ENCODE measurements around the gene AMZ1.
A peak's percentile ranks its signal among the peaks of the same experiment; 100 is the strongest.
"Not testable (repeated sequence)": the region's sequence is repeated elsewhere in the genome, so short reads cannot be mapped to it uniquely, and the experiment has no call there.

Gene AMZ1

GRCh38 chr7:2692543-2692942, 4.5 kb downstream of the AMZ1 start:
- no peak for DNase-seq

DNA sequence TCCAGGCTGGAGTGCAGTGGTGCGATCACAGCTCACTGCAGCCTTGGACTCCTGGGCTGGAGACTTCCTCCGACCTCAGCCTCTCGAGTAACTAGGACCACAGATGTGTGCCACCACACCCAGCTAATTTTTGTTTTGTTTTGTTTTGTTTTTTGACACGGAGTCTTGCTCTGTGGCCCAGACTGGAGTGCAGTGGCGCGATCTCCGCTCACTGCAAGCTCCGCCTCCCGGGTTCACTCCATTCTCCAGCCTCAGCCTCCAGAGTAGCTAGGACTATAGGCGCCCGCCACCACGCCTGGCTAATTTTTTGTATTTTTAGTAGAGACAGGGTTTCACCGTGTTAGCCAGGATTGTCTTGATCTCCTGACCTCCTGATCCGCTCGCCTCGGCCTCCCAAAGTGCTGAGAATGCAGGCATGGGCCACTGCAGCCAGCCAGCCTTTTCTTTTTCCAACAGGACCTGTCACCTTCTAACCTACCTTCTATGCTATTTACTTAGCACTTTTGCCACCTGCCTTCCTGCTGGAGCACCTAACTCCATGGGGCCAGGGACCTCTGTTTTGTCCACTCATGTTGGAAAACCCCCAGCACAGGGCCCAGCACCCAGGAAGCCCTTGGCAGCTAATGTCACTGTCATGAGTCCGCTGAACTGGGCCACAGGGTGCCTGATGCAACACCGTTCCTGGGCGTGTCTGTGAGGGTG, 5.6 kb downstream of the AMZ1 start:
- DNase-seq: not testable (repeated sequence)

DNA sequence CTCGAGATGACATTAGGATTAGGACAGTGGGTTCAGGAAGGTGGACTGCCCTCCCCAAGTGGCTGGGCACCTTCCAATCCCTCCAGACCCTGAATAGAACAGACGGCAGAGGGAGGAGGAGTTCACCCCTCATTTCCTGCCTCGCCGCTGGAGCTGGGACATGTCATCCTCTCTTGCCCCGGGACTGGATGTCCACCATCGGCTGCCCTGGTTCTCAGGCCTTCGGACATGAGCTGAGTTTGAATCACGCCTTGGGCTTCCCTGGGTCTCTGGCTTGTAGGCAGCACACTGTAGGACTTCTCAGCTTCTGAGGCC, 6.1 kb downstream of the AMZ1 start:
- DNase-seq: not testable (repeated sequence)

- peak in 2 of 4 experiments; percentile 44 to 45 for DNase-seq
These were observed 10.7 kb downstream of the AMZ1 start for GRCh38 chr7:2698581-2699288.

GRCh38 chr7:2699289-2699620, 11.3 kb downstream of the AMZ1 start:
- DNase-seq: no peak

DNA sequence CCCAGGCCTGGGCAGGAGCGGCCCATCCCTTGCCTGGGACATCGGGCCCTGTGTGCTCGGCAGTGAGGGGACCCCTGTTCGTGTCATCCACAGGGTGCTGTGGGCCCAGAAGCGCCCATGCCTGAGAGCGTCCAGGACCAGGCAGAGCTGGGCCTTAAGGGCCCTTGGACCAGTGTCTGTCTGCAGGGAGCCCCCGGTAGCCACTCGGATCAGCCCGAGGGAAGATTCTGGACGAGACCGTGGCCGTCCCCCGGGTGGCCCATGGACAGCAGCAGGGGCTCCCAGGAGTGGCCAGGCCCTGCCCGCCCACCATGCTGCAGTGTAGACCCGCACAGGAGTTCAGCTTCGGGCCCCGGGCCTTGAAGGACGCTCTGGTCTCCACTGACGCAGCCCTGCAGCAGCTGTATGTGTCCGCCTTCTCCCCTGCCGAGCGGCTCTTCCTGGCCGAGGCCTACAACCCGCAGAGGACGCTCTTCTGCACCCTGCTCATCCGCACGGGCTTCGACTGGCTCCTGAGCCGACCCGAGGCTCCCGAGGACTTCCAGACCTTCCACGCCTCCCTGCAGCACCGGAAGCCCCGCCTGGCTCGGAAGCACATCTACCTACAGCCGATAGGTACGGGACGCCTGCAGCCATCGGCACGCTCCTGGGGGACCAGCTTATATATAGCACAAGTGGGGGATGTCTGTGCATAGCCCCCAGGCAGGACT, 12.3 kb downstream of the AMZ1 start:
- DNase-seq: no peak

DNA sequence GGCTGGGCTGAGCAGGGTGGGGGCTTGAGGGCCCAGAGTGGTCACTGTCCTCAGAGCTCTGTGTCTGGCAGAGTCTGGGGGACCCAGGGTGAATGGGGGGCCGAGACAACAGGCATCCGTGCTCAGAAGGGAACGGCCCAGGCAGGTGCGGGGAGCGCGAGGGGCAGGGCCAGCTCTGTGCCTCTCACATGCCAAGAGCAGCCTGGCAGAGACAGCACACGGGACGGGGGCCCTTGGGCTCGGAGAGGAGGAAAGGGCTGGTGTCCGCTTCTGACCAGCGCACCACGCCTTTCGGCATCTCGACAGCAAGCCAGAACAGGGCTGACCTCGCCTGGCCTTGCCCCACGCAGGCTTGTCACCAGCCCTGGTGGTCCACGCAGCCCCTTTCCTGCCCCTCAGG, 13.4 kb downstream of the AMZ1 start:
- DNase-seq: no peak

DNA sequence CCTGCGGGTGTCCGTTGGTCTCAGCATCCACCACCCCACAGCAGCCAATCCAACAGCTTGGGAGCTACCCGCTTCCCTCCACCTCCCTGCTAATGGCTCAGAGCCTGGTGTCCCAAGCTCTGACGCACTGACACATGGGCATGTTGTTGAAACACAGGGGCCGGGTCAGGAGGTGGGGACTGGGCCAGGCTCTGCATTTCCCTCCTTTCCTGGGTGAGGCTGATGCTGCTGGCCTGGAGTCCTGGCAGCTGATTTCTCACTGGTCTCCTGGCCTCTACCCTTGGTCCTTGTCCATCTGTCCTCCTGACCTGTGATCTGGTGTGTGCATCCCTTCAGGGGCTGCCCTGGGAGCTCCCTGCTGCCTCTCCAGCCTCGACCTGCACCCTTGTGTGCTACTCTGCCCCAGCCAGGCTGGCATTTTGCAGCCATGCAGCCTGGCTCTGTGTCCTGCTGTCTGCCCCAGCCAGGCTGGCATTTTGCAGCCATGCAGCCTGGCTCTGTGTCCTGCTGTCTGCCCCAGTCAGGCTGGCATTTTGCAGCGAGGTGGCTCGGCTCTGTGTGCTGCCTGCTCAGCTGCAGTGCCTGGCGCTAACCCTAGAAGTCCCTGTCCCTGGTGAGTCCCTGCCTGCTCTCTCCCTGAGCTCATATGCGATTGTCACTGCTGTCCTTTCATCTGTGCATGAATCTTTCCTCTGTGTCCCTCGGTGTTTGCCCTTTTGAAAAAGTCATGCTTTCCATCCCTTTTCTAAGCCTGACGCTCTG, 14.0 kb downstream of the AMZ1 start:
- DNase-seq: no peak

- no peak for DNase-seq
These were observed 14.6 kb downstream of the AMZ1 start for GRCh38 chr7:2702594-2702957.

DNA sequence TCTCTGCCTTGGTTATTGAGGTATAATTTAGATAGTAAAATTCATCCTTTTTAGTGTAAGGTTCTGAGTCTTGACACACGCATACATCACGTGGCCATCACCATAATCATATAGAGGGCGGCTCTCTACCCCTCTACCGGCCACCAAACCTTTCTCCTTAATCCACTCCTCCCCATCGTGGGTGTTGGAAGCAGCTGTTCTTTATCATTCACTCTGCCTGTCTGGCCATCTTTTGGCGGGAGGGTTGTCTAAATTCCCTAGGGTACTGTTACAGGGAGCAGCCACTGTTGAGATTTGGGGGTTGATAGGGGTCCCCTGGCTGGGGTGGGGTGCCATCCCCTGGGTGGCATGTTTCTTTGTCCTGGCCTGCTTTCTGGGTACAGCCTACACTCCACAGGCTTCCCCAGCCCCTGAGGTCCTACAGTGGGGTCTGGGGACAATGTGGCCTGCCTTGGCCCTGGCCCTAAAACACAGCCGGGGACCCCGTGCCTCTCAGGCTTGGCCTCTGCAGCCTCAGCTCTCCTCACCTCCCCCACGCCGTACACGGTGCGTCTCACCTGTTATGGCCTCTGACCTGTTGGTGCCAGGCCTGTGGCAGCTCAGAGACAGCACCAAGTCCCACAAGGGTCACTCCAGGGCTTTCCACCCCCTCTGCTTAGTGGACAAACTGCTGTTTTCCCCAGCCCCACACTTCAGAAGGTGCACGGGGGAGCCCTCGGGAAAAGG, 17.5 kb downstream of the AMZ1 start:
- DNase-seq: no peak

- DNase-seq: no peak
These were observed 18.7 kb downstream of the AMZ1 start for GRCh38 chr7:2706685-2707126.

GRCh38 chr7:2707481-2707880, 19.5 kb downstream of the AMZ1 start:
- no peak for DNase-seq

- DNase-seq: no peak
These were observed 20.0 kb downstream of the AMZ1 start for GRCh38 chr7:2708041-2708440.

- no peak for DNase-seq
These were observed 20.7 kb downstream of the AMZ1 start for GRCh38 chr7:2708547-2709310.

GRCh38 chr7:2709553-2710285, 21.7 kb downstream of the AMZ1 start:
- DNase-seq: peak; percentile 62 to 70 (median 66)

GRCh38 chr7:2710286-2710655, 22.3 kb downstream of the AMZ1 start:
- peak in 3 of 4 experiments; percentile 45 to 51 (median 48) for DNase-seq

- no peak for DNase-seq
These were observed 23.0 kb downstream of the AMZ1 start for GRCh38 chr7:2710901-2711551.

DNA sequence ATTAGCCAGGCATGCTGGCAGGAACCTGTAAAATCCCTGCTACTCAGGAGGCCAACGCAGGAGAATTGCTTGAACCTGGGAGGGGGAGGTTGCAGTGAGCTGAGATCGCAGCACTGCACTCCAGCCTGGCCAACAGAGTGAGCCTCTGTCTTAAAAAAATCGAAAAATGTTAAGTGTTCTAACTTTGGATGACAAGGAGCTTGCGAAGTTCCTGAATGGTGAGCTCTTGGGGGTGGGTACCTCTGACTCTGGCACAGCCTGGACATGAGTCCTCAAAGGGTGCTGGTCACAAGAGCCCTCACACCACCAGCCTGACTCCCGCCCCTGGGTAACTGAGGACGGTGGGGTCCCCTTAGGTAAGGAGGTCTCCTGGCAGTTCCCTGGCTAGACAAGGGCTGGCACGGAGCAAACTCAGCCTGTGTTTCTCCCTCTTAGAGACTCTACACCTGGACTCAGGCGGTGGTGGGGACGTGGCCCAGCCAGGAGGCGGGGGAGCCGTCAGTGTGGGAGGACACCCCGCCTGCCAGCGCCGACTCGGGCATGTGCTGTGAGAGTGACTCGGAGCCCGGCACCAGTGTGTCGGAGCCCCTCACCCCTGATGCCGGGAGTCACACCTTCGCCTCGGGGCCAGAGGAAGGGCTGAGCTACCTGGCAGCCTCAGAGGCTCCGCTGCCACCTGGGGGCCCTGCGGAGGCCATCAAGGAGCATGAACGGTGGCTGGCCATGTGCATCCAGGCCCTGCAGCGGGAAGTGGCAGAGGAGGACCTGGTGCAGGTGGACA, 24.1 kb downstream of the AMZ1 start:
- no peak for DNase-seq

GRCh38 chr7:2713370-2713769, 25.4 kb downstream of the AMZ1 start:
- DNase-seq: no peak

DNA sequence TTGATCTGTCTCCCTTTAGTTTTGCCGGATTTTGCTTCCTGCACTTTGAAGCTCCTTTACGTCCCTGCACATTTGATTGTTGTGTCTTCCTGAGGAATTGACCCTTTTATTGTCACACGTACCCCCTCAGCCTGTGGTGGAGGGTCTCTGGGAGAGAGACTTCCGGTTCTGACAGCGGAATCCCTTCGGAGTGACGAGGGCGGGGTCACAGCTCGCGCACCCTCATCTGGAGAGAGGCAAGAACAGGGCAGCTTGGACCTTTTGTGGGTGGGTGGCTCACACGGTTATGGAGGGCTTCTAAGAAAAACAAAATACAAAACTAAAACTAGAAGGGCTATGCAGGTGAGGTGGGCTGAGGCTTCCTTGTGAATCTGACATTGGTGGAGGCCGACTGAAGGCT, 26.0 kb downstream of the AMZ1 start:
- no peak for DNase-seq
